Tibial nerve (tissue), 4 donors: ENCODE measurements around the gene CLIP3. TPM values are rescaled to one million over a fixed set of nuclear protein-coding genes. Genes with fewer than 3 reads are reported as not detected.
"Not testable (repeated sequence)": the region's sequence is repeated elsewhere in the genome, so short reads cannot be mapped to it uniquely, and the experiment has no call there.

ENCODE experiments used
- DNase-seq, 2 donors: peaks; one replicate each; pipeline ENCODE4 v3.0.0-alpha.2; 2019; ENCODE audit warnings: low spot score in 2 of 2
- H3K27ac ChIP-seq, 4 donors: fragments of 200-600 bp; sonication (generic) in 3 of 4; one replicate each; pipeline ENCODE4 v1.5.1; 2017 to 2019; ENCODE audit warnings: mild to moderate bottlenecking in 1 of 4
- H3K27me3 ChIP-seq, 2 donors: fragments of 200-600 bp; sonication (generic) in 1 of 2; one replicate each; pipeline versions ENCODE4 v1.5.1 to v1.6.0; 2017 to 2019
- H3K36me3 ChIP-seq, 3 donors: fragments of 200-600 bp; sonication (generic); one replicate each; pipeline ENCODE4 v1.5.1; 2018 to 2019
- H3K4me1 ChIP-seq, 4 donors: fragments of 200-600 bp; sonication (generic) in 3 of 4; one replicate each; pipeline ENCODE4 v1.5.1; 2017 to 2019
- H3K4me3 ChIP-seq, 4 donors: fragments of 200-600 bp; sonication (generic) in 3 of 4; one replicate each; pipeline ENCODE4 v1.5.1; 2017 to 2019; ENCODE audit warnings: mild to moderate bottlenecking in 1 of 4, moderate library complexity in 1 of 4
- H3K9me3 ChIP-seq, 4 donors: fragments of 200-600 bp; sonication (generic) in 3 of 4; one replicate each; pipeline ENCODE4 v1.5.1; 2017 to 2019
- EP300 ChIP-seq, 2 donors: sonication (generic); formaldehyde crosslinking; IDR thresholded peaks; one replicate each; pipeline ENCODE4 v1.6.1; 2017; ENCODE audit warnings: antibody characterized with exemption in 2 of 2, mild to moderate bottlenecking in 1 of 2
- POLR2A ChIP-seq, 2 donors: fragments of 450-650 bp; IDR thresholded peaks; one replicate each; pipeline ENCODE4 v1.6.1; 2017; ENCODE audit warnings: antibody characterized with exemption in 2 of 2, mild to moderate bottlenecking in 2 of 2, moderate library complexity in 2 of 2
- WGBS, 2 donors: methylation state at CpG; one replicate each; pipeline ENCODE4 v1.1.5; 2018; 5-methylcytosine and 5-hydroxymethylcytosine counted together
- total RNA-seq, 4 donors: library from RNA; depleted of rRNA; stranded (reverse); fragments of >200 nt; gene quantifications; one replicate each; pipeline ENCODE4 v1.1.0, GENCODE V29; 2016
- TF ChIP-seq, protein P1 (sequence below), 5 experiments: fragments of 200-600 bp in 3 of 5; fragments of 450-650 bp in 2 of 5; sonication (generic) in 3 of 5; IDR thresholded peaks; one replicate each; pipeline ENCODE4 v1.5.1; 2016 to 2019; ENCODE audit warnings: antibody characterized with exemption in 5 of 5, mild to moderate bottlenecking in 3 of 5, moderate library complexity in 2 of 5

The CLIP3 gene
- total RNA-seq, 4 donors from 2014 or later, result 20.1 to 44.7 (median 24.6) TPM

DNA sequence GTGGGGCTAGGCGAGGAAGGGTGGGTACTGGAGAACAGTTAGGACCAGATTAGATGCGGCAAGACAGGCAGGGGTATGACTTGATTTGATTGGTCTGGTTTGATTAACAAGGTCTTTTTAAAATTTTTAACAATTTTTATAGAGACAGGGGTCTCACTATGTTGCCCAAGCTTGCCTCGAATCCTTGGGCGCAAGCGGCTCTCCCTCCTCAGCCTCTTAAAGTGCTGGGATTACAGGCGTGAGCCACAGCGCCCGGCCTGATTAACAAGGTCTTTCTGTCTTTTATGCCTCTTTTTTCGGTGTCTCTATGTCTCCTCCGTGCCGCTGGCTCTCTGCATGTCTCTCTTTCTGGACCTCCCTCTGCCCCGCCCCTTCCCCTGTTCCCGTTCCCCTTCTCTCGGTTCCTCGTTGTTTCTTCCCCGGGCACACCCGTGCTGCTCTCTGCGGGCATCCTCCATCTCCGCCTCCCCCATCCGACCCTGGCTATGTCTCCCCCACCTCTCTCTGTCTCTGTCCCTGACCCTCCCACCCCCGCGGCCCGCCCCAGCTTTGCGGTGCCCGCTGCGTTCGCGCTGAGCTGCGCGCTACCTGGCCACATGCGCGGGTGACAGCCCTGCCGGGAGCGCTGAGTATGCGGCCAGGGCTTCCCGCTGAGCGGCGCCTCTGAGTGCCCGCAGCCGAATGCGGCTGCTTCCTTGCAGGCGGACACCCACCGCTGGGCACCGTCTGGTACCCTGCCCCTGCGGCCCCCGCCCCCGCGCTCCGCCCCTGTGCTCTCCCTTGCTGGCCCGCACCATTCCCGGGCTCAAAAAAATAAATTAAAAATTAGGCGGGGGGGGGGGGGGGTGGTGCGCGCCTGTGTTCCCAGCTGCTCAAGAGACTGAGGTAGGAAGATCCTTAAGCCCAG is 45.8 kb downstream of the CLIP3 start:
- Histone ChIP-seq H3K9me3 (no peaks in the 10 kb centered on the region), H3K4me1 (peaks cover 0 to 11% (median 3%) of the 10 kb centered on the region in 4 donors), H3K27ac (no peak overlapping the region), H3K4me3 (peak overlapping the region in 2 of 4 donors; percentile 24 to 29), H3K36me3 (no peaks in the 10 kb centered on the region), H3K27me3 (peaks cover 0 to 44% of the 10 kb centered on the region in 2 donors)
- no peak for DNase-seq
- 8 to 9% methylated on average over 47 of the region's 54 CpGs for WGBS, 2 donors
- no peak for TF ChIP-seq POLR2A (IDR thresholded peaks at IDR 0.05)

DNA sequence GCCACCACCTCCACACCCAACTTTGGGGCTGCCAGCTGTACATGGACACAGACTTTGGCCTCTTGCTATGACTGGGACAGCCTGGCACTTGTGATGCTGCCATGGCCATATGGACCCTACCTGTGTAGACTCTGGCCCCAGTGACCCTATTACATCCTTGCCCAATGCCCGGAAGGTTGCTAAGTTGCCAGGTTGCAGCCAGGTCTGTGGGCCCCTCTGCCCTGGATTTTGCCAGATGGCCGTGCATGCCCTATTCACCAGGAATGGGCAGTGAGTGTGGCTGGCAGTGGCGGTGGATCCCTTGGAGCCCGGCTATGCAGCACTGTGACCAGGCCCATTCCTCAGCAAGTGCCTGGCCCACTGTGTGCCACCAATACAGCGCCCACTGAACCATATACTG is 46.6 kb downstream of the CLIP3 start:
- DNase-seq, result no peak
- TF ChIP-seq EP300 (IDR thresholded peaks at IDR 0.05) (no peak), POLR2A (IDR thresholded peaks at IDR 0.05) (no peak)
- TF ChIP-seq, protein P1, sequence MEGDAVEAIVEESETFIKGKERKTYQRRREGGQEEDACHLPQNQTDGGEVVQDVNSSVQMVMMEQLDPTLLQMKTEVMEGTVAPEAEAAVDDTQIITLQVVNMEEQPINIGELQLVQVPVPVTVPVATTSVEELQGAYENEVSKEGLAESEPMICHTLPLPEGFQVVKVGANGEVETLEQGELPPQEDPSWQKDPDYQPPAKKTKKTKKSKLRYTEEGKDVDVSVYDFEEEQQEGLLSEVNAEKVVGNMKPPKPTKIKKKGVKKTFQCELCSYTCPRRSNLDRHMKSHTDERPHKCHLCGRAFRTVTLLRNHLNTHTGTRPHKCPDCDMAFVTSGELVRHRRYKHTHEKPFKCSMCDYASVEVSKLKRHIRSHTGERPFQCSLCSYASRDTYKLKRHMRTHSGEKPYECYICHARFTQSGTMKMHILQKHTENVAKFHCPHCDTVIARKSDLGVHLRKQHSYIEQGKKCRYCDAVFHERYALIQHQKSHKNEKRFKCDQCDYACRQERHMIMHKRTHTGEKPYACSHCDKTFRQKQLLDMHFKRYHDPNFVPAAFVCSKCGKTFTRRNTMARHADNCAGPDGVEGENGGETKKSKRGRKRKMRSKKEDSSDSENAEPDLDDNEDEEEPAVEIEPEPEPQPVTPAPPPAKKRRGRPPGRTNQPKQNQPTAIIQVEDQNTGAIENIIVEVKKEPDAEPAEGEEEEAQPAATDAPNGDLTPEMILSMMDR (IDR thresholded peaks at IDR 0.05), result no peak
- 90 to 96% methylated on average over 4 to 5 of the region's 5 CpGs for WGBS, 2 donors
- no peaks in the 10 kb centered on the region for H3K36me3 ChIP-seq
- H3K4me1 ChIP-seq, result peaks cover 0 to 11% (median 3%) of the 10 kb centered on the region in 4 donors
- H3K27ac ChIP-seq, result no peak overlapping the region
- no peaks in the 10 kb centered on the region for H3K9me3 ChIP-seq
- H3K27me3 ChIP-seq, result peaks cover 0 to 44% of the 10 kb centered on the region in 2 donors
- no peak overlapping the region for H3K4me3 ChIP-seq

DNA sequence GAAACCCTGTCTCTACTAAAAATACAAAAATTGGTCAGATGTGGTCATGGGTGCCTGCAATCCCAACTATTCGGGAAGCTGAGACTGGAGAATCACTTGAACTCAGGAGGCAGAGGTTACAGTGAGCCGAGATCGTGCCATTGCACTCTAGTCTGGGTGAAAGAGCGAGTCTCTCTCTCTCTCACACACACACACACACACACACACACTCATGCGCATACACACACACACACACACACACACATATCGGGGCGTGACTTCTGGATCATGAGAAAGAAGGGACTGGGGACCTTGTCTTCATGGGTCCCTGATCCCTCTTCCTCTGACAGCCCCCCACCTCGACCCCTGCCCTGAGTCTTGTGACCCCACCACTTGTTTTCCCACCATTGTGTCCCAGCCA is 49.5 kb downstream of the CLIP3 start:
- Histone ChIP-seq H3K27me3 (peaks cover 0 to 56% of the 10 kb centered on the region in 2 donors), H3K27ac (no peak overlapping the region), H3K4me1 (peaks cover 0 to 11% (median 3%) of the 10 kb centered on the region in 4 donors), H3K4me3 (no peak overlapping the region), H3K36me3 (no peaks in the 10 kb centered on the region), H3K9me3 (no peaks in the 10 kb centered on the region)
- WGBS, 2 donors, result 76 to 79% methylated on average over 8 of the region's 8 CpGs
- DNase-seq, result no peak
- TF ChIP-seq, protein P1 (IDR thresholded peaks at IDR 0.05), result no peak
- no peak for TF ChIP-seq POLR2A (IDR thresholded peaks at IDR 0.05)

DNA sequence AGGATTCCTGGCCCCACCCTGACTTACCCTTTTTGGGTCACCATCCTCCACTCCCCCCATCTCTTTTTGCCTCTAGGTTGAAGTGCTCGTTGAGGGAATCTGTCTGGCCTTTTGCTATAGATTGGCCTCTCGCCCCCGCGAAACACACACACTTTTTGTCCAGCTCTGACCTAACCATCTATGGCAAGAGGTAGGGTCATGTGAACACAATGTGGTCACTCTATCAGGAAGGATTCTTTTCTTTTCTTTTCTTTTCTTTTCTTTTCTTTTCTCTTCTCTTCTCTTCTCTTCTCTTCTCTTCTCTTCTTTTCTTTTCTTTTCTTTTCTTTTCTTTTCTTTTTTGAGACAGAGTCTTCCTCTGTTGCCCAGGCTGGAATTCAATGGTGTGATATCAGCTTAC is 51.7 kb downstream of the CLIP3 start:
- 69 to 72% methylated on average over 4 of the region's 4 CpGs for WGBS, 2 donors
- not testable (repeated sequence) for H3K4me1 ChIP-seq, H3K27ac ChIP-seq, H3K4me3 ChIP-seq, DNase-seq, H3K36me3 ChIP-seq, H3K9me3 ChIP-seq
- H3K27me3 ChIP-seq, result peaks cover 0 to 35% of the 10 kb centered on the region in 2 donors

DNA sequence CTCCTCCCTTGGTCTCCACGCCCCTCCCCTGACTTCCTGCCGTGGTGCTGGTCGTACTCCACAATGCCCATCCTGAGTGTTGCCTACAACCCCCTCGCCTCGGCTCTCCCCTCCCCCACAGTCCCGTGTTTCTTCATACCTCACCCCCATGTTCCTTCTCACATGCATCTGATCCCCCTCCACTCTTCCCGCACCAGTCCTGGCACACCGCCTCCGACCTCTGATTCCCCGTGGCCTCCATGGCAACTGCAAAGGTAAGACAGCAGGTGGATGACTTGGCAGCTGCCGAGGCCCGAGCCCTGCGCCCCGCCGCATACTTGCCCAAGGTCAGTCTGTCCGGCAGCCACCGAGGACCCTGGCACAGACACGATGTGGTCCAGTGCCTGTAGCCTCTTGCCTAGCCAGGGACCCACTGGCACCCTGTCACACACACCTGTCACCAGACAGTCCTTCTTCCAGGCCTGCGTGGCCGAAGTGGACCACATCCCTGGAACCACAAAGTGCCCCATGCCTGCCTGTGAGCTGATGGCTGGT is 53.8 kb downstream of the CLIP3 start:
- DNase-seq, result no peak
- peaks cover 0 to 20% of the 10 kb centered on the region in 2 donors for H3K27me3 ChIP-seq
- H3K27ac ChIP-seq, result no peak overlapping the region
- TF ChIP-seq, protein P1 (IDR thresholded peaks at IDR 0.05), result no peak
- no peak for TF ChIP-seq EP300 (IDR thresholded peaks at IDR 0.05)
- 62 to 63% methylated on average over 17 to 19 of the region's 20 CpGs for WGBS, 2 donors
- no peaks in the 10 kb centered on the region for H3K9me3 ChIP-seq
- H3K36me3 ChIP-seq, result no peaks in the 10 kb centered on the region
- no peak overlapping the region for H3K4me3 ChIP-seq
- no peaks in the 10 kb centered on the region for H3K4me1 ChIP-seq

DNA sequence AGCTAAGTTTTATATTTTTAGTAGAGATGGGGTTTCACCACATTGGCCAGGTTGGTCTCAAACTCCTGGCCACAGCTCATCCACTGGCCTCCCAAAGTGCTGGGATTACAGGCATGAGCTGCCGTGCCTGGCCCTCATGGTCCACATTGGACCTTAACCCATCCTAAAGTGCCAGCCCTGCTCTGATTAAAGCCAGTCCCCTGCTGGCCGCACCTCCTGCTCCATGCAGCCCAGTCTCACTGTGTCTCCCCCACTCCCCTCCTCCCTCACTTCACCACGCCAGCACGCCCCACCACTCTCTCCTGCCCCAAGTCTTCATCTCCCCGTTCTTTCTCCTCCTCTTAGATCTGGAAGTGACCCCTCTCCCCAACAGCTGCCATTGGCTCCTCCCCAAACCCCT is 54.4 kb downstream of the CLIP3 start:
- H3K27ac ChIP-seq, result no peak overlapping the region
- no peaks in the 10 kb centered on the region for H3K9me3 ChIP-seq
- WGBS, 2 donors, result 36% methylated on average over 5 of the region's 5 CpGs
- peaks cover 0 to 26% of the 10 kb centered on the region in 2 donors for H3K27me3 ChIP-seq
- H3K36me3 ChIP-seq, result no peaks in the 10 kb centered on the region
- TF ChIP-seq EP300 (IDR thresholded peaks at IDR 0.05) (no peak), POLR2A (IDR thresholded peaks at IDR 0.05) (no peak)
- TF ChIP-seq, protein P1 (IDR thresholded peaks at IDR 0.05), result no peak
- no peak for DNase-seq
- H3K4me1 ChIP-seq, result no peaks in the 10 kb centered on the region
- no peak overlapping the region for H3K4me3 ChIP-seq
